GM19099 (cell line): ENCODE measurements around the gene FBXO3.

ENCODE experiments used
- POLR2A ChIP-seq: IDR thresholded peaks from 3 replicates; pipeline ENCODE4 v1.6.1; 2011; ENCODE audit warnings: low read depth; ENCODE audit not compliant: insufficient read length; ENCODE audit errors: extremely low read depth

Gene FBXO3

DNA sequence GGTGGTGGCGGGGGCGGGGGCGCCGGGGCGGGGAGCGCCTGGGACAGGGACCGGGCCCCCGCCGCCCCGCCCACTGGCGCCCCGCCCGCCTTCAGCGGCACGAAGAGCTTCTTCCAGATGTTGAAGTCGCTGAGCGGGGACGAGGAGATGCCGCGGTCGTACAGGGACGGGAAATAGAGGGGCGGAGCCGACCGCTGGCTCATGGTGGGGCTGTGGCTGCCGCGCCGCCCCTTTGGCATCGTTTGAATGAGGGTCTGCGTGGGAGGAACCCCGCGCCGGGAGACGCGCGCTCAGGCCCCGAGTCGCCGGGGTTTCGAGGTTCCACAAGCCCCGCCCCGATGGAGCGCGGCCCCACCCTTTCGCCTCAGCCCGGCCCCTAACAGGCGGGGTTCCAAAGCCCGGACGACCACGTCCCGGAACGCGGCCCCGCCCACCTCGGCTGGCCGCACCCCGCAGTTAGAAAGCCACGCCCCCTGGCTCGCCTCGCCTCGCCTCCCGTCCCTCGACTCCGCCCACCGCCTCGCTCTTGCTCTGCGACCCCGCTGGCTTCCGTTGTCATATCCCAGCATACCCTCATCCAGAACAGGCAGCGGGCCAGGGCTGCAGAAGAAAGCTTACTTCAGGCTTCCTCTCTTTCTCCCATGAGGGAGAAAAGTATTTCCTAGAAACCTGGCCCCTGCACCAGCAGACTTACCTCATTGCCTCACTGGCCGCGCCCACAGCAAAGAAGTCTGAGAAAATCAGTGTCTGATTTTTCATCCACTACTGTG, 73.6 kb downstream of the FBXO3 start, which contains the start of gene C11orf91:
C11orf91 (minus strand) TSS at position 325 of the 770 bp plus-strand sequence; CDS start at position 239, 86 bp downstream.
- peak; percentile 34 for TF ChIP-seq POLR2A

DNA sequence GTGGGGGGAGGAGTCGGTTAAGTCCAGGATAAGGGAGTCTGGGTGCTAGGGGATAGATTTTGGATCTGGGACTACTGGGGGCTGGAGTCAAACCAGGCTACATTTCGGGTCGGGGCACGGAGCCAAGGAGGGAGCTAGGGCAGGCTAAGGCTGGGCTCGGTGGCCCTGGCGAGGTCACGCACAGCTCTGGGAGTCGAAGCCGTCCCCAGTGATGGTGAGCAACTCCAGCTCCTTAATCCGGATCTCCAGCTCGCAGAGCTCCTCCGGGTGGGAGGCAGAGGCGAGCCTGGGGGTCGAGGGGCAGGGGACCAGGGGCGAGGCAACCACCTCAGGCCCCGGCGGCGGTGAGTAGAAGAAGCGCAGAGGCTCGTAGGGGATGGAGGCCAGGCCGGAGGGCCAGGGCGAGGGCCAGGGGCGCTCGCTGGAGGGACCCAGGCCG, 74.2 kb downstream of the FBXO3 start:
- TF ChIP-seq POLR2A, result no peak

DNA sequence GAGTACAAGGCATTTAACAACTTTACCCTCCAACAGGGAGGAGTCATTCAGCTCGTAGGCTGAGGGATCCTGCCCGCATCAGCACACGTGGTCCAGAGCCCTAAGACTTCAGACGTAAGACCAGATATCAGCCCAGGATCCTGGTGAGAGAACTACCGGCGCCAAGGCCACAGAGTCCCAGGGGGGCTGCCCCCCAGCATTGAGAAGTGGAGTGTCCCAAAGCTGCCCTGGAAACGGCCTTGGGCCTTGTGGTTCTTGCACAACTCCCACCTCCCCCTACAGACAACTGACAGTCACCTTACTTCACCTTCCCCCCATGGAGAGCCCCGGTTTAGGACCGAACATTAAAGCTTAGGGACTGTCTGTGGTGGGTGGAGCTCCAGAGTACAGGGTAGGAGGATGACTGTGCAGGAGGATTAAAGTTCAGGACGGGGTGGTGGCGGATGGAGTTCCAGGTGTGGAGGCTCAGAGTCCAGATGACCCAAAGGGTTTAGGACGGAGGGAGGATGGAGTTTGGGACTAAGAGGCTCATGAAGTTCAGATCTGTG, 74.7 kb downstream of the FBXO3 start:
- TF ChIP-seq POLR2A, result no peak

DNA sequence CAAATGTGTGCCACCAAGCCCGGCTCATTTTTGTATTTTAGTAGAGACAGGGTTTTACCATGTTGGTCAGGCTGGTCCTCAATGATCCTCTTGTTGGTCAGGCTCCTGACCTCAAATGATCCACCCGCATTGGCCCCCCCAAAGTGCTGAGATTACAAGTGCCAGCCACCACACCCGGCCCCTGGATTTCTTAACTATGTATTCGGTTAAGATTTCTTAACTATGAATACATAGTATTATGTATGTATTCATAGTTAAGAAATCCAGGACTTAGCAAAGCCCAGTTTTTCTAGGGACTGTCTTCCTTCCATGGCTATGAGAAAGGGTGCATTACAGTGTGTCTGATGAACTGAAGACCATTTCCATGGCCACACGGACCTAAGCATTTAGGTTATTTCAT, 75.4 kb downstream of the FBXO3 start:
- no peak for TF ChIP-seq POLR2A

DNA sequence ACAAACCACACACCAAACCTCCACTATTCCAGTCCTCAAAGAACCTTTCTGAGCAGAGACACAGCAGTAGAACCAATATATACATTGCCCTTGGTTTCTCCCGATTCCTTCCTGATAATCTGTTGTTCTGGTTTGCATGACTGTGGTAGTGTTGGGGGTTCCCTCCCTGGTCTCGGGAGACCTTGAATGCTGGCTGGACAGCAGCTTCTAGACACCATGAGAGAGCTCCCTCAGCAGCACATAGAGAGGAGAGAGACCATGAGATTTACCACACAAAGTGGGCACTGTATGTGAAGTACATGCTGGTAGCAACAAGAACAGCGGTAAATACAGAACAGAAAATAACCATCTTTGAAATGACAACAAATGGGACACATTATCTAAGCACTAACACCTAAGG, 76.3 kb downstream of the FBXO3 start:
- no peak for TF ChIP-seq POLR2A

DNA sequence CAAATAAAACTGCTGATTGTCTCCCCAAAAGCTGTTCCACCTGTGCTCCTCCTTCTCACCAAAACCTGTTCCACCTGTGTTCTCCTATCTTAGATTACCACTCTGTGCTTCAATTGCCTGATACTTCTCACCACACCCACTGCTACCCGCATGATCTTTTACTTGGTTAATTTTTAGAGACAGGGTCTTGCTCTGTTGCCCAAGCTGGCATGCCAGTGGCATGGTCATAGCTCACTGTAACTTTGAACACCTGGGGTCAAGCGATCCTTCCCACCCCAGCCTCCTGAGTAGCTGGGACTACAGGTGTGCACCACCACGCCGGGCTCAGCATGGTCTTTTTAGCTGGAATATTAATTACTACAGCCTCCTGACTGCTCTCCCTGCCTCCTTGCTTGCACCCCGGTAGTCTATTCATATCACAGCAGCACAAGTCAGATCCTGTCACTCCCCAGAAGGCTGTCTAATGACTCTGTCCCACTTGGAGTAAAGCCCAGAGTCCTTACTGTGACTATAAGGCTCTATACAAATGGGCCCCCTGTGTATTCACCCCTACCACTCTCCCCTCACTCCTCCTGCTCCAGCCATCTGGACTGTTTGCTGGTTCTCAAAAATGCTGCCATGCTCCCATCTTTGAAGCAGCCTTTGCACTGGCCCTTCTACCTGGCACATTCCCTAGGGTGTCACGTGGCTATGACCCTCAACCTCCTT, 77.2 kb downstream of the FBXO3 start:
- TF ChIP-seq POLR2A, result no peak

DNA sequence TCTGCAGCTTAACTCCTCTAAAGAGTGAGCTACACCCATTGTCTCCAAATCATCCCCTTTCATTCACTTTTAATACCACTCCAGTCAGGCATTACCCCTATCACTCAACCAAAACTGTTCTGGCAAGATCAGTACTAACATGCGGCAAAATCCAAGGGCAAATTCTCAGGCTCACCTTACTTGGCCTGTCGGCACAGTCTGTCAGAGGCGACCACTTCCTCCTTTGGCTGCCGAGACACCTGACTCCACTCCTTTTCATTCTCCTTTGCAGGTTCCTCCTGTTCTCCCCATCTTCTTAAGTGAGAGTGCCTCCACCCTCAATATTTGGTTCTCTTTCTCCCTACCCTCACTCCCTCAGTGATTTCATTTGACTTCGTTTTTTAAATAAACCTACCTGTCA, 77.9 kb downstream of the FBXO3 start:
- no peak for TF ChIP-seq POLR2A

DNA sequence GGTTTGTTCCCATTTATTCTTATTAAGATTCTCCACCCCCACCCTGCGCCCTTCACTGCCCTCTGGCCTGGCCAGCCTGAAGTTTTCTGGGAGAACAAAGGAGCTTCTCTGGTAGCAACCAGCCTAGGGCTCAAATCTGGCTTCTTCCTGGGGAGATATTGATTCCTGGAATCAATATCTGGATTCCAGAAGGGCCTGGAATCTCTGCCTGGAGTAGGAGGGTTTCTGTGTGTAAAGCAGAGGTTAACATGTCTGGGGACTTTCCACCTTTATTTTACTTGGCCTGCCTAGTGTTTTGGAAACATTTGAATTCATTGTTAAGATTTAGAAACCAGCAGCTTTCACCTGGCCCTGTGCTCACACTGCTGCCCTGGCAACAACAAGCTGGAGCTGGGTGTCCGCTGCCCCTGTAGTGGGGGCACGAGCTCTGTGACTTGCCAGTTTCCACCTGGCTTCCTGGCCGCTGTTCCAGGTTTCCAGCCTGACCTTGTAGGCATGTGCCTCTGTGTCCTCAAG, 79.2 kb downstream of the FBXO3 start:
- TF ChIP-seq POLR2A, result no peak

DNA sequence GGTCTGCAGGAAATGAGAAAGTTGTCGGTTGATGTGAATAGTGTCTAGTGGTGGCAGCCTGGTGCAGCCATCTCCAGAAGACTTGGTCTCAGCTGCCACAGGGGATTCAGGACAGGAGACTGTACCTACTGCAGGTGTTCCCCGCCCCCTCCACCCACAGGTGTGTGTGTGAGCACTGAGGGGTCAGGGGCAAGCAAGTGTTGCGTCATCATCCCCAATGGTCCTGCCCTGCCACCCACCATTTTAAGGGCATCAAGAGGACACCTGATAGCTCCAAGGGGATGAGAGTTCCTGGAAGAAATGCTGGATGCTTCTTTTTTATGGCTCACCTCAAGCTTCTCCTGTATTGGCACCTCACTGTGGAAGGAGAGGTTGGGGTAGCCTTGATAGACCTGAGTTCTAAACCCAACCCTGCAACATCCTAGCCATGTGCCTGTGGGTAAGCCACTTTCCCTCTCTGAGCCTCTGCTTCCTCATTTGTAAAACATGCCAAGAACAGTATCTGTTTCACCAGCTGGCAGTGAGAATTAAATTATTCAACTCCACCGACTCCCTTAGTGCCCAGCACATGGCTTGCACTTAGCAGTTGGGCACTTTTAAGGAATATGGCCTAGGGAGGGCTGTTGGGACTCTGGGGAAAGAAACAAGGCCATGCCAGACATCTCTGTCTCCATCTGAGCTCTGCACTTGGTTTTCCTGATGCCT, 79.8 kb downstream of the FBXO3 start:
- no peak for TF ChIP-seq POLR2A

DNA sequence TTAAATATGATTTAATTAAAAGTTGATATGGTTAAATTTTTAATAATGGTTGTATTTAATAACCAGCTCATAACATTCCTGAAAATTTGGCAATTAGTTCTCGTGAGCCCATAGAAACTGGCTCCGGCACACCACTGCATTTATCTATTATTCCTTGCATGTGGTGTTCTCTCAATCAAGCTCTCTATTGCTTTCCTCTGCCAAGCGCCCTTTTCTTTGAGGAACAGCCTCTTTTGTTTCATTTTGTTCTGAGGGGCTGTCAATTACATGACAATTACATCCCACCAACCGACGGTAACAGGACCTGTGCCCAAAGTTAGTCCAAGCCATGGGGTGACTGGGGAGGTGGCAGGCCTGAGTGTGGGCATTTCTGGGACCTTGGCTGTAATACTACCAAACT, 81.8 kb downstream of the FBXO3 start:
- TF ChIP-seq POLR2A, result no peak

DNA sequence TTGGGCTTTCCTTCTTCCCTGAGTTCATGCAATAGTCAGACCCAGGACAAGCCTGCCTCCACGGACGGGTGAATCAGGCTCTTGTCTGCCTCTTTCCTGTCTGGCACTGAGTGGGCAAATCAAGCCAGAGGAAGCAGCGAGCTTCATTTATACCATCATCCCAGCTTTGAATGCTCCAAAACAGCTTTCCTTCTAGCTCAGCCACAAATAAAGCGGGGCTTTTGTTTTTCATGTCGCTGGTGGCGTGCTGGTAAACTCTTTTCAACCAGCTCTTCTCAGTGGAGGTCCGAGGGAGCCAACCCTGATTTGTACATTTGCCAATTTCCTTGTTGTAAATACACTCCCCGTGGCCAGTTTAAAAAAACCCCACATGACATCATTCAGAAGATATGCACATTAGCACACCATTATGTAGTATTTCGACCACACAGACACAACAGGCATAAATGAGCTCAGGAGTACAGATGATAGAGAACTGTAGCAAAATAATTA, 82.3 kb downstream of the FBXO3 start:
- TF ChIP-seq POLR2A, result no peak

DNA sequence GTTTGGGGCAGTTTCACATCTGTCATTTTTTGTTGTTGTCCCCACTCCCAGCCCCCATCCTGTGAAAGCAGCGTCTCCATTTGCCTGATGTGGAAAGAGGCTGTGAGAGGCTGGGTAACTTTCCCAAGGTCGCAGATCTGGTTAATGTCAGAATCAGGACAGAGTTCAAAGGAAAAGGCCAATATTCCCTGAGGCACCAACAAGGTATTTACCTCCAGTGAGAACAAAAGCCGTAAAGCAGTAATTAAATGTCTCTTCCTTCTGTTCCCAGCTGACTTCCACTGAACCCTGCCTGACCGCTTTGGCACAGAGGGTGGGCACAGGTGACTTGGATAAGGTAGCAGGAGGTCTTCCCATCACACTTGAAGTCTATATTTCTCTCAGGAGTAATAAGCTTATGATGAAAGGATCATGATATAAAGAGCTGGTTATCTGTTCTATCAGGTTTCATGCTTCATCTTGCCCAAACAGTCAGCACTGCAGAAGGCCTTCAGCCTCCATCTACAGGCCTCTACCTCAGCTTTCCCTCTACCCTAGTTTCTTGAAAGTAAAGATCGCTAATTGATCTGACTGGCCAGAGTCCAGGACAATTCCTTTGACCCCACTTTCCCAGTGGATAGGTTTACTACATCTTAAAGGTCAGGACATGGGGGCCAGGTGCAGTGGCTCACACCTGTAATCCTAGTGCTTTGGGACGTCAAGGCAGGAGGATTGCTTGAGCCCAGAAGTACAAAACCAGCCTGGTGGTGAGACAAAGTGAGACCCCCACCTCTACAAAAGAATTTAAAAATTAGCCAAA, 83.1 kb downstream of the FBXO3 start:
- no peak for TF ChIP-seq POLR2A
